Putamen (tissue), 1 donor: ENCODE measurements around the gene RPL3.
A peak's percentile ranks its signal among the peaks of the same experiment; 100 is the strongest.

Source experiments
- DNase-seq: peaks from one replicate; pipeline ENCODE4 v3.0.0-alpha.2; 2016; ENCODE audit warnings: low spot score

Gene RPL3

DNA sequence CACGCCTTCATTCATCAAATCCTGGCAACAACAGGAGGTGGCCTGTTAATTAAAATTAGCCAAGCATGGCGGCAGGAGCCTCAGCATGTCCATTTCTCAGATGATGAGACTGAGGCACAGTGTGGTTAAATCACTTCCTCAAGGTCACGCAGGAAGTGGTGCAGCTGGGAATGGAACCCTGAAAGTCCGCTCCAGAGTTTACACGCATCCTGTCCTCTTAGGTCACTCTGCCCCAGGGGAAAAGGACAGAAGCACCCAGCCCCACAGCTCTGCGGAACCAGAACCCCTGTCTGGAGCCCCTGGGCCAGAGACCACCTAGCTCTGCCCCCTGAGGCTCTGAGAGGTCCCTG lies 19.6 kb downstream of the RPL3 start:
- no peak for DNase-seq

DNA sequence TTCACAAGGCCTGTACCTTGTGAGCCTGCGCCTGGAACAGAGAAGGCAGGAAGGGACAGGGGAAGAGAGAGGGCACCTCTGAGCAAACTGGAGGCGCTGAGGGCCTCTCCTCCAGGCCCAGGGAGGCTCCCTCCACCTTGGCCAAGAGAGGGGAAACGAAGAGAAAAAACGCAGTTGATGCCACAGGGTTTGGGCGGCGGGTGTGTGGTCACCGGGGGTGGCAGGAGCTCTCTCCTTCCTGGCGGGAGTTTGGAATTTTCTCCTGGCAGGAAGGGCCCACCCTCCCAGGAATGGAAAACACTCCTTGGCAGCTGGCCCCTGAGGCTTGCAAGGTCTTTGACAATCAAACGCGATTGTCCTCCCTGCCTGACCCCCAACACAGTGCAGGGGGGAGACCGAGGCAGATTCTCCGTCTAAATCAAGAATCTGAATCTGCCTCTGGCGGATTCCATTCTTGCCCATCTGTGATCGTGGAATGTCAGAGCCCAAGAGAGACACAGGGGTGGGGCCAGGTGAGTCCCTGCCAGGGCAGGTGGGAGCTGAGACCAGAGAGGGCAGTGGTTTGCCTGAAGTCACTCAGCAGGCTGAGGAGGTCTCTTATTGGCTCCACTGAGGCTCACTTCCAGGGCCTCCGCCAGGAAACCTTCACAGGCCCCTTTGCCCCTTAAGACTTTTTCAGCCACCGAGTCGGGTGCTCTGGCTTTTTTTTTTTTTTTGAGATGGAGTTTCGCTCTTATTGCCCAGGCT lies 21.0 kb downstream of the RPL3 start:
- DNase-seq, result no peak

DNA sequence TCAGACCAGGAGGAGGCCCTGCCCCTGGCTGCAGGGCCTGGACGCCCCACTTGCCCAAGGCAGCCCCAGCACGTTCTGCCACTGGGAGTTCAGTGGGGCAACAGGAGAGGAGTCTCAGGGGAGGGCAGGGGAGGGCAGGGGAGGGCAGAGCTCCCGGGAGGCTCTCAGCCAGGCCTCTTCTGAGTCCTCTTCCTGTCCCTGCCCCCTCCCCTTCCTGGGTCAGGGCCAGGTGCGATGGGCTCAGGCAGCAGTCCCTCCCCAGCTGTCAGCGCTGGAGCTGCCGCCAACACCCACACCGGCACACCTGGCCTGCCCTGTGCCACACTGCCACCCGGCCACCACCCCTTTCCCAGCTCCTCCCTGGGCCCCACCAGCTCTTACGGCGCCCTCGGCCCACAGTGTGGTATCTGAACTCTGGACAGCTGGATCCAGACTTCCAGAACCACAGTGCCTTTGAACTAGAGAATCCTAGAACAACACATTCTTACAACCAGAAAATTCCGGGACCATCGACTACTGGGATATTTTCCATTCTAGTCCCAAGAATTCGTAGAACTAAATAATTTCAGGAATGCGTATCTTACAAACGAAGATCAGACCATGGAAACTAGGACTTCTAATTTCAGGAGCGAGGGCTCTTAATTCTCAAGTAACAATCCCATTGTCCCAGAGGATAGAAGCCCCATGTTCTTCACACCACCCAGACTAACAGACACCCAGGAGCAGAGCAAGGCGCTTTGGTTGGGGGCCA lies 21.8 kb downstream of the RPL3 start:
- no peak for DNase-seq

DNA sequence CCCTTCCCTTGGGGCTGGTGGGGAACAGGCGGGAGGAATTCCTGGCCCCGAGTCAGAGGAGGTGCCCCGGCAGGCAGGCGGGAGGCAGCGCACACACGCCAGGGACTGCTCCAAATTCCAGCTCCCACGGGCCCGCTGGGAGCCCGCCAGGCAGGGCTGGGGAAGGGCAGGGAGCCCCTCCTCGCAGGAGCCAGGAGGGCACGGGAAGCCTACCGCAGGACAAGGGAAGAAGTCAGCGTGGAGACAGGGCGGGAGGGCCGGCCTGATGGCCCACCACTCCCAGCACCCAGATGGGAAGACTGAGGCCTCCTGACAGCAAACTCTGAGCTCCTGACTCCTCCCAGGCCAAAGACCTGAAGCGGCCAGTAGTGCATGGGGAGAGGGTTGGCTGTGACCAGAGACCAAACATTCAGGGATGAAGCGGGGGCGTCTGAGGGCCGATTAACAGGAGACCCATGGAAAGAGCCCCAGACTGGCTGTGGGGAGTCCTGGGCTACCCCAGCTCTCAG lies 22.4 kb downstream of the RPL3 start:
- DNase-seq, result no peak

DNA sequence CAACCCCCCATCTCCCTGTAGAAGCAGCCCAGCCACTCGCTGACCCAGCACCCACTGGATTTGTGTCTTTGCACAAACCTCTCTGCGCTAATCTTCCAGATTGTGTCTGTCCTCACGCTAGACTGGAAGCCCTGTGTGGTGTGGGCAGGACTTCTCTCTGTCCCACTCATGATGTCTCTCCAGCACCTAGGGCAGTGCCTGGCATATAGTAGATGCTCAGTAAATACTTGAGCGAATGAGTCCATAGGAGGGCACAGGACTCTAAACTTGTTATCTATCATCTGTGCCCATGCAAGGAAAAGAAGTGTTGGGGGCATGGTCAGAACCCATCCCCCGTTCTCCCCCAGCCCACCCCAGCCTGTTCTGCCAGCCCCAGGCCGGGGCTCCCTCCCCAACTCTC lies 22.9 kb downstream of the RPL3 start:
- no peak for DNase-seq

DNA sequence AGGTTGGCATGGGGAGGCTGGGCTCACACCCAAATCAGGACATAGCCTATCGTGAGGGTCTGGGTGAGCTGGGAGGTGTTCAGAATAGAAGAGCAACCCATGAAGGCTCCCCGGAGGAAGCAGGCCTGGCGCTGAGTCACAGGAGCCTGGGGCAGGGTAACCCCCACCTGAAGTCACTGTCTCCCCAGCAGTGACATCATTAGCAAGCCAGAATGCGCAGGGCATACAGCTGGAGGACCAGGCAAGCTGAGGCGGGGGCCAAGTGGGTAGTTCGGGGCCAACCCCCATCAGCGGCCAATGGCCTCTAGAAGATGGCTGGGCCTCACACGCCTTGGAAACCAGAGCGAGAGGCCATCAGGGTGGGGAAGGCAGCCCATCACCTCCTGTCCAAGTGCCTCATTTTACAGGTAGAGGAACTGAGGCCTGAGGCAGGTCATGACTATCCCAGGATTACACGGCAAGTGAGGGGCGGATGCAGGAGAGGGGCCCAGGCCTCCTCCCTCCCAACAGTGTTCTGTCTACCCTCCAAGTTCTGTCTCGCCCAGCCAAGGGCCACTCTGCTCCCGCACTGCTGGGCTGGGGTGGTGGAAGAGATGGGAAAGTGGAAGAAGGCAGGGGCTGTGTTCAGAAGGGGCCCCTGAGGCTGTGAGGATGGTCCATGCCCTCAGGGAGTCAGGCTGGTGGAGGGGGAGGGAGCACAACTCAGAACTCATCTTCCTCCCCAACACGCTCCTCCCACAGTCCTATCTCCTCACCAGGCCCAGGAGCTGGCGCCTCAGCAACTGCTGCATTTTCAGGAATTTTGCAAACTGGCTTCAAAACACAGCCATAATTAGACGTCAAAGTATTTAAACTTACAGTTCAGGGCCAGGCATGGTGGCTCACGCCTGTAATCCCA lies 24.6 kb downstream of the RPL3 start:
- DNase-seq, result no peak

DNA sequence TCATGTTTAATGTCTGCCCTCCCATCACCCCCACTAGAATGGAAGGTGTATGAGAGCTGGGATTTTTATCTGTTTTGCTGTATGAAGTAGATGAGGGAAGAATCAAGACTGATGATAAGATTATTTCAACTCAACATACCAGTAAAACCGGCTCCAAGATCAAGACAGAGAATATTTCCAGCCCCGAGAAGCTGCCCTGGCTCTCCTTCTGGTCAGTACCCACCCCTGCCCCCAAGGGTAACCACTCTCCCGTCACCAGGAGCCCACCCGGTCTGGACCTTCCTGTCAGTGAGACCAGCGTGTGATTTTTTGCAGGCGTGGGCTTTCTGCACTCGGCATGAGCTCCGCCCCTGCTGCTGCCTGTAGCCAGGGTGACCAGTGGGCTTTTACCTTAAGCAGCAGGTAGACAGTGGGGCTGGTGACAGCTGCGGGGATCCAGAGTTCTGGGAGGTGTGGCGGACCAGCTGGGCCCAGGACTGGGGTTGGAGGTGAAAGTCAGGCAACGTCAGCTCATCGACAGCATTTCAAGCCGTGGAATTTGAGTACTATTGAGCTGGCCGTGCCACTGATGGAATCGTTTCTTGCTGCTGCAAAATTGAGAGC lies 25.6 kb downstream of the RPL3 start:
- DNase-seq, result no peak

DNA sequence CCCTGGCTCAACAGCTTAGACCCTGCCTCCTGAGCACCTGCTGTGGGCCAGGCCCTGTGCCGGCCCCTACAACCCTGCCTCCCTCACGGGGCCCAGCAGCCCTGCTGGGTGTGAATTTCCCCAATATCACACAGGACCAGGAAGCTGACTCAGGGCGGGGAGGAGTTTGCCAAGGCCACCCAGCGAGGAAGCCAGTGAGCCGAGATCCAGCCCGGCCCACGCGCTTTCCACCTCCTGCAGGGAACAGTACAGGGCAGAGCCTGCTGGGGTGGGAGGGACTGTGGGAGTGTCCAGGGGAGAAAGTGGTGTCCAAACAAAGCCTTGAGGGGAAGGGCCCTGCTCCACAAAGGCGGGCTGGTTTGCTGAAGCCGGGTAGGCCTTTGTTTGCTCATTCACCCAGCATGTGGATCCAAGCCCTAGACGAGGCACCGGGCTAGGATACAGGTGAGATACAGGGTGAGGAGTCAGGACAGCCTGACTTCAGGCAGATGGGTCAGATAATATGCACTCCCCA lies 26.8 kb downstream of the RPL3 start:
- DNase-seq, result peak; percentile 65

DNA sequence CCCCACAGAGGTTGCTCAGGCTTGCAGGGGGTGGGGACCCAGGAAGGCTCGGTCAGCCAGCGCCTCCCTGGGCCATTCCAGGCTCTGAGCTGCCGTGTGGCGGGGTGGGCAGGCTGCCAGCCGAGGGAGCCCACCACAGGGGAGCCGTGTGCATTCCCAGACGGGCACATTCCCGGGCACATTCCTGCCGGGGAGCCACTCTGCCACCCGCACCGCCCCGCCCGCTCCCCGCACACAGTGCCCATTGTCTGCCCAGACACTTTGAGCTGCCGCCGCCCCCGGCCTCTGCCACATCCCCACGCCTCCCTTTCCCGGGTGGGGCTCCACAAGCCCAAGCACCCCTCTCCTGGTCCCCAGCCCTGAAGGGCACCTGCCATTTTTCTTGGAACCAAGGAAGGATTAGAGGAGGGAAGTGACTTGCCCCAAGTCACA lies 27.4 kb downstream of the RPL3 start:
- DNase-seq, result no peak

DNA sequence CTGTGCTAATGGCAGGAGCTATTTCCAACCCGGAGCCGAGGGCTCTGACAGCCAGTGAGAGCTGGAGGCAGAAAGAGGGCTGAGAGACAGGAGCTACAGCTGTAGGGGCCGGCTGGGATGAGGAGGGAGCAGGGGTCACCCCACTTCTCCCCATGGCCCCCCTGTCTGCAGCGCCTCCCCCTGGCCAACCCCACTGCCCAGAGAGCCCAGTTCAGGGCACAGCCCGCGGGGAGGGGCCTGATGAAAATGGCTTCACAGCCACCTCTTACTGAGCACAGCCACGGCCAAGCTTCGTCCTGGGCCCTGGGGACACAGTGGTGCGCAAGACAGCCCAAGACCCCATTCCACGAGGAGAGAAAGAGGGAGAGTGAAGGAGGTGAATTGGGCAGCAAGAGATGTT lies 27.9 kb downstream of the RPL3 start:
- no peak for DNase-seq

DNA sequence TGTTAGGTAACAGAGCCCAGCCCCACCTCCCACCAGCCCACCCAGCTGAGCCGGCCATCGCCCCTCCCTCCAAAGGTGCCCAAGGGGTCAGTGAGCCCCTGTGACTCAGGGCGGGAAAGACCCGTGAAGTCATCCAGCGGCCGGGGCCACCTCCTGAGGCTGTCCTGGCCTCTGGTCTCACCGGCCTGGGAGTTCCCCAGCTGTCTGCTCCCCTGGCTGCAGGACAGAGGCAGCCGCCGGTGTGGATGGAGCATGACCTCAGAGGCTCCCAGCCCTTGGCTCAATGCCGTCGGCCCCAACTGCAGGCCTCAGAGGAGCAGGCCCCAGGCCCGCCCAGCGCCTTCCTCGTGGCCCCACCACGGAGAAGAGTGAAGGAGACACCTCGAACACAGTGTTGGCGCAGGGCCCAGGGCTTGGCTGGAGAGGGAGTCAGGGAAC lies 28.7 kb downstream of the RPL3 start:
- no peak for DNase-seq

DNA sequence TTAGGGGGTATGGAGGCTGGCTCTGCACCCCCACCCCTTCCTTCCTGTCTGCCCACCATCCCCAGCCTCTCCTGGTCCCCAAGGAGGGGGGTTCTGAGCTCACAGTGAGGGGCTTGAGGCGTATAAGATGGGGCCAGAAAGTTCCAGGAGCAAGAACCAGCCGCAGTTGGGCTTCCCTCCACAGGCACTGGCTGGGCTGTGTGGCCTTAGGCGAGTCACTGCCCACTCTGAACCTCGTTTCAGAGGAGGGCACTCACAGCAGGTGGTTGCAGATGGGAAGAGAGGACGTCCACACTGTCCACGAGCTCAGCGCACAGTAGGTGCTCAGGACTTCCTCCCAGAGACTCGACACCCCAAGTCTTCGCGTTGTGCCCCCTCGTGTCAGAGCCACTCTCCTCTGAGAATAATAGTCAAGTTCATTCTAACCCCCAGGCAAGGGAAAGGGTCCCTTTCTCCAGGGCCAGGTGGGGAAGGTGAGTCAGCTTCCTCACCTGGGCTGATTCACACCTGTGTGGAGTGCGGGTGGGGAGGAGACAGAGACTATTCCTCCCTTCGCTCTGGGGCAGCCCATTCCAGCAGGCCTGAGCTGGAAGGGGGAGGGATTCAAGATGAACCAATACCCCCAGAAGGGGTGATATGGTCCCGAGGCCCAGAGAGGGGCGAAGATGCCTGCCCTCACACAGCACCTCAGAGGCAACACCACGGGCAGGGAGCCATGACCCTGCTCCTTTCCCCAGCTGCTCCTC lies 29.3 kb downstream of the RPL3 start:
- DNase-seq, result no peak

DNA sequence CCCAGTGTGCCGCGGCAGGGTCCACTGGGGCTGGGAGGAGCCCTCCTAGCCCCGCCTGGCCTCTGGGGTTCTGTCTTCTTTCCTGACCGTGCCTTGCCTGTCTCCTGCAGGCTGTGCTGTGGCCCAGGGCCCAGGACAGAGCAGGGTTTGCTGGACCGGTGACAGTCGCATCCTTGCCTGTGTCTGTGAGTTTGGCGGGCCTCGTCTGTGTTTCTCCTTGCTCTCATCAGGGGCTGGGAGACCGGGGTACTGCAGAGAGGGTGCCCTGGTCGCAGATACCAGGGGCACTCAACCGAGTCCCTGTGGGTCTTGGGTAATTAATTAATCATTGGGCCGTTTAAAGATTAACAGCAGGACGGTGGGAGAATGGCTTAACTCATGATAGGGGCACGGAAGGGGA lies 29.9 kb downstream of the RPL3 start:
- DNase-seq, result no peak

DNA sequence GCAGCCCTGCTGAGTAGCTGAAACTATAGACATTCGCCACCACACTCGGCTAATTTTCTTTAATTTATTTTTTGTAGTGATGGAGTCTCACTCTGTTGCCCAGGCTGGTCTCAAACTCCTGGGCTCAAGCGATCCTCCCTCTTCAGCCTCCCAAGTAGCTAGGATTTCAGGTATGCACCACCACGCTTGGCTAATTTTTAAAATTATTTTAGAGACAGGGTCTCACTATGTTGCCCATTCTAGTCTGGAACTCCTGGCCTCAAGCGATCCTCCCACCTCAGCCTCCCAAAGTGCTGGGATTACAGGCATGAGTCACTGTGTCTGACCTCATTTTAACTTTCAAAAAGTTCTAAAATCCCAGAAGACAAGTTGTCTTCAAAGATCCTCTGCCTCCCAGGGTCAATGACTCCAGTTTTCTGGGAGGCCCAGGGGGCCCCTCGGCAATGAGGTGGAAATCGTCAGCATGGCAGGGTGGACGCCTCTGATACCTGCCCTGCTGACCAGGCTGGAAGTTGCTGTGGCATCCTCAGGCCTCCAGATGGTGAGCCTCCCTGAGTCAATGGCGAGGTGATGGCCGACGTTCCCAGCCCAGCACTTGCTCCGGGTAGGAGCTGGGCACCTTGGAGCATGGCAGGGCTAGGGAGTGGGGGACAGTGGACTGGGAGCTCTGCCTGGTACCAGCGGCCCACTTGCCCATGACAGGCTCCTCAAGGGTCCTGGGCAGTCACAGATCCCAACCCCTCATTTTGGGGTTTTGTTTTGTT lies 31.1 kb downstream of the RPL3 start:
- DNase-seq, result no peak

DNA sequence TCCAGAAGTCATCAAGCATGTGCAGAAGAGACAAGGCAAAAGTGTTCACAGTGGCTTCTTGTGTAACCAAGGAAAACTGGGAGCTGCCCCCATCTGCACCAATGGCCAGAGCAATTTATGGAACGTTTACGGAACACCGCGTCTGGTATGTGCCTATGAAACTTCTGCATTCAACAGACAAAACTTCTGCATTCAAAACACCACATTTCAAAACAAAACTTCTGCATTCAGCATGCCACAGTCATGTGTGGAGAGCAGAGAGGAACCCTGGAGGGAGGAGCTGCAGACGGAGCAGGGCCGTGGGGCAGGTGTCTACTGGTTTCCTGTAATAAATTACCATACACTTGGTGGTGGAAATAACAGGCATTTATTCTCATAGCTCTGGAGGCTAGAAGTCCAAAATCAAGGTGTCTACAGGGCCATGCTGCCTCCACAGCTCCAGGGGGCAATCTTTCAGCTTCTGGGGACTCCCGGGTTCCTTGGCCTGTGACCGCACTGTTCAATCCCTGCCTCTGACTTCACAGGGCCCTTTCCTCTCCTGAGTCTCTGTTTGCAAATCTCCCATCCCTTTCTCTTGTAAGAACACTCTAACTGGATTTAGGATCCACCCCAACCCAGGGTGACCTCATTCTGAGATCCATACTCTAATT lies 32.2 kb downstream of the RPL3 start:
- no peak for DNase-seq

DNA sequence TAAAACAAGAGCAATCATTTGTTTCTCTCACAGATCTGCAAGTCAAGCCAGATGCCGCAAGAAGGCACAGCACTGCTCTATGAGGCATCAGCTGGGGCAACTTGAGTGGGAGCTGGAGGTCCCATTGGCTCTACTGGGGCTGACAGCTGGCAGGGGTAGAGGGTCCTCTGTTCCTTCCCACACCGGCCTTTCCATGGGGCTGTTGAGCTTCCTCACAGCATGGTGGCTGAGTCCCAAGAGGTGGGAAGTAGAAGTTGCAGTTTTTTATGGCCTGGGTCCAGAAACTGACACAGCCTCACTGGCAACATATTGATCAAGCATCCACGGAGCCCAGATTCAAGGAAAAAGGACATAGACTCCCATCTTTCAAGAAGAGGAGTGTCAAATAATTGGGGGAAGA lies 34.4 kb downstream of the RPL3 start:
- DNase-seq, result no peak

DNA sequence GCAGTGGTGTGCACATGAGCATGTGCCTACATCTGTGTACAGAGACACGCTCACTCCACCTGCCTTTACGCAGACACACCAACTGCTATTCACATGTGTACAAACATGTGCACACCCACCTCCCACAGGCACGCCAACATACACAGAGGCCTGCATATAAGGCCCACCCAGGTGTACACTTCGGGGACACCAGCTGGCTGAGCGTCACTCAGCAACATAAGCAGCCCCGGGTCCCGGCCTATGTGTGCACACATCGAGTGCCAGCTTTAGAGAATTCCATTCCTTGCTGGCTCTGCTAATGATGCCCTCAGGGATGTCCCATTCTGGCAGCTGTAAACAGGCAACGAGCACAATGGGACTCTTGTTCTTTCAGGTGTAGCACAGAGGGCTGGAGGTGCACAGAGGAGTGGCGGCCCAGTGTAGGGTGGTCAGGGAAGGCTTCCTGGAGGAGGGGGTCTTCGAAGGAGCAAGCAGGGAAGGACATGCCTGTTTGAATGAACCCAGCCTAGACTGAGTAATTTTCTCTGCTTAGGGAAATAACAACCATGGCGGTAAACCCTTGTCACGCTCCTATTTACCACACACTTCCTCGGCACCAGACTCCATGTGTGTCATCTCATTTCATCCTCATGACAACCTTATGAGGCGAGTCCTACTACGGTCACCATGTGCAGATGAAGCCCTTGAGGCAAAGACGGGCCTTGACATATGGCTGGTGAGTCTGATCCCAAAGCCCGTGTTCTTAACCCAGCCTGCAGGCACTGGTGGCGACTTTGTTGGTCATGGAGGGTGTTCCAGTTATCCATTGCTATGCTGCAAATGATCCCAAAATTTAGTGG lies 35.1 kb downstream of the RPL3 start:
- no peak for DNase-seq

DNA sequence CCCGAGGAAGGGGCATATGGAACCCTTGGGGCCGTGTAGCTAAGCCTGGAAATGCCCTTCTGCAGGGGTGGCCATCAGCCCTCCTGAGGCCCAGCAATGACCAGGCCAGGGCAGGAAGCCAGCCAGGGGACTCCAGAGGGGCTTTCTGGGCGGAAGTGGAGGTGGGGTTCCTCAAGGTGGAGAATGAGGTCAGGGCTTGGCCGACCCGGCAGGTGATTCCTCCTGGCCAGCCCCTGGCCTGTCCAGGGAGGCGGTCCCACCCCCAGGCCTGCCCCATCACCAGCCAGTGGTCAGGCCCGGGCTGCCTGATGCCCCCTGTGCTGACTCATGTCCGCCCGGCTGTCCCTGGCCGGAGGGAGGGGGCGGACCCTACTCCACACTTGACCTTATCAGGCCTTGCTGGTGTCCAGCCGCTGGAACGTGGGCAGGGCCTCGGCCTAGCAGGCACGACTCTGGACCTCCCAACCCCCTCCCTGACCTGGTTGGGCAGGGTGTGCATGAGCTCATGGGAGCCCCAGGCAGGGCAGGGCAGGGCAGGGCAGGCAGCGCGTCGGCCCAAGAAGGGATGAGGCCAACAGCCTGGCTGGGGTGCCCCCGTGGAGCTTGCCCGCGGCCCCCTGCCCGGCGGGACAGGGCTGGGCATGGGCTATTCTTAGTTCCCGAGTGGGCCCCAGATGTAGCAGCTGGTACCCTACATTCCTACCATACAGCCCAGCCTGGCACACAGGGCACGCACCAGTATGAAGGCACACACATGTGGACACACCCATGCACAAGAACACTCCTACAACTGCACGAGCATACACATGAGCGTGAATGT lies 35.9 kb downstream of the RPL3 start:
- DNase-seq, result peak; percentile 44
